ENCODE measurements around the gene C19orf73. TPM values are rescaled to one million over a fixed set of nuclear protein-coding genes. Genes with fewer than 3 reads are reported as not detected.

C19orf73 gene
- total RNA-seq, 1 experiment from 2014 or later = 2.2 TPM

DNA sequence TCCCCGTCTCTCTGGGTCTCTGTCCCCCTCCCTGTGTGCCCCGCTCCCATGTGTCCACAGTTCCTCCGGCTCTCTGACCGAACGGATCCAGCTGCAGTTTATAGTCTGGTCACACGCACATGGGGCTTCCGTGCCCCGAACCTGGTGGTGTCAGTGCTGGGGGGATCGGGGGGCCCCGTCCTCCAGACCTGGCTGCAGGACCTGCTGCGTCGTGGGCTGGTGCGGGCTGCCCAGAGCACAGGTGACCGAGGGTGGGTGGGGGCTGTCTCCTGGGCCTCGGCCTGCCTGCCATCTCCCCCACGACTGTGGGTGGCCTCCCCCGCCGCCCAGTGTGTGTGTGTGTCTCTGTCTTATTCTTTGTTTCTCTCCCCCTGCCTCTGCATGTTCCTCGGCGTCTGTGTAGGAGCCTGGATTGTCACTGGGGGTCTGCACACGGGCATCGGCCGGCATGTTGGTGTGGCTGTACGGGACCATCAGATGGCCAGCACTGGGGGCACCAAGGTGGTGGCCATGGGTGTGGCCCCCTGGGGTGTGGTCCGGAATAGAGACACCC lies 49.0 kb upstream of the C19orf73 start:
- intact Hi-C loops (cut with micrococcal nuclease) = no loop called here
- H4K20me1 ChIP-seq (ENCODE audit: insufficient read depth) = no peaks in the 10 kb centered on the region
- H3K36me3 ChIP-seq (ENCODE audit: control insufficient read depth in 1 of 2, insufficient read depth in 2 of 2, low read length in 2 of 2) = peaks cover 4 to 9% of the 10 kb centered on the region in 2 experiments; a peak in 3 of 4 replicates
- ATAC-seq (no peak), DNase-seq (ENCODE audit: low read depth, low spot score) (no peak)
- H3K9me2 ChIP-seq (ENCODE audit: insufficient read depth) = no peaks in the 10 kb centered on the region
- no peak overlapping the region for H3K4me2 ChIP-seq (ENCODE audit: low read length)
- H3K79me2 ChIP-seq (ENCODE audit: insufficient read depth, low read length) = no peaks in the 10 kb centered on the region
- no peaks in the 10 kb centered on the region for H3K9me3 ChIP-seq (ENCODE audit: control insufficient read depth in 1 of 2, insufficient read depth in 1 of 2, low read depth in 1 of 2, low read length in 2 of 2)
- no peak overlapping the region for H3K4me3 ChIP-seq (replicated peaks in 1 of 2; ENCODE audit: low read depth in 1 of 2, low read length in 2 of 2)
- ChIA-PET CTCF (no interaction called here), POLR2A (no interaction called here), RAD21 (ENCODE audit: low non-redundant PET in 1 of 2, low total read pairs in 2 of 2, uncharacterized antibody in 2 of 2, unreplicated experiment in 2 of 2) (no interaction called here)
- no peak for TF ChIP-seq ZNF274 (IDR thresholded peaks at IDR 0.05; ENCODE audit: low read depth, low read length)
- BruUV-seq (replicated peaks) = TSS peak; percentile 23
- H2AFZ ChIP-seq (ENCODE audit: low read depth, low read length, poor library complexity, severe bottlenecking) = no peak overlapping the region
- no peaks in the 10 kb centered on the region for H3K27me3 ChIP-seq (ENCODE audit: insufficient read depth, low read length)
- H3K4me1 ChIP-seq (ENCODE audit: control insufficient read depth in 1 of 2, insufficient read depth in 2 of 2, low read length in 2 of 2) = no peaks in the 10 kb centered on the region; a peak in 1 of 4 replicates
- no peak overlapping the region for H3K27ac ChIP-seq (ENCODE audit: low read depth, low read length)
- no peak overlapping the region for H3K9ac ChIP-seq (ENCODE audit: low read length)

GRCh38 chr19:49165865-49166301 lies 46.9 kb upstream of the C19orf73 start:
- no peak overlapping the region for H2AFZ ChIP-seq (ENCODE audit: low read depth, low read length, poor library complexity, severe bottlenecking)
- H4K20me1 ChIP-seq (ENCODE audit: insufficient read depth) = no peaks in the 10 kb centered on the region
- POLR2A ChIA-PET = no interaction called here
- CTCF ChIA-PET = no interaction called here
- no peak overlapping the region for H3K9ac ChIP-seq (ENCODE audit: low read length)
- H3K4me1 ChIP-seq (ENCODE audit: control insufficient read depth in 1 of 2, insufficient read depth in 2 of 2, low read length in 2 of 2) = no peaks in the 10 kb centered on the region; a peak in 1 of 4 replicates
- RAD21 ChIA-PET (ENCODE audit: low non-redundant PET in 1 of 2, low total read pairs in 2 of 2, uncharacterized antibody in 2 of 2, unreplicated experiment in 2 of 2) = no interaction called here
- no TSS peak for BruUV-seq (replicated peaks)
- no peaks in the 10 kb centered on the region for H3K27me3 ChIP-seq (ENCODE audit: insufficient read depth, low read length)
- H3K4me3 ChIP-seq (replicated peaks in 1 of 2; ENCODE audit: low read depth in 1 of 2, low read length in 2 of 2) = no peak overlapping the region
- H3K36me3 ChIP-seq (ENCODE audit: control insufficient read depth in 1 of 2, insufficient read depth in 2 of 2, low read length in 2 of 2) = peaks cover 0 to 4% of the 10 kb centered on the region in 2 experiments; a peak in 2 of 4 replicates
- intact Hi-C loops (cut with micrococcal nuclease) = no loop called here
- H3K79me2 ChIP-seq (ENCODE audit: insufficient read depth, low read length) = no peaks in the 10 kb centered on the region
- H3K9me3 ChIP-seq (ENCODE audit: control insufficient read depth in 1 of 2, insufficient read depth in 1 of 2, low read depth in 1 of 2, low read length in 2 of 2) = no peaks in the 10 kb centered on the region
- H3K4me2 ChIP-seq (ENCODE audit: low read length) = no peak overlapping the region
- DNase-seq (ENCODE audit: low read depth, low spot score) = no peak
- H3K27ac ChIP-seq (ENCODE audit: low read depth, low read length) = no peak overlapping the region
- 0 out of 2 replicates have a peak, but pooled peaks have one; percentile 34 for ATAC-seq
- H3K9me2 ChIP-seq (ENCODE audit: insufficient read depth) = no peaks in the 10 kb centered on the region
- no peak for TF ChIP-seq EZH2 (IDR thresholded peaks at IDR 0.05)
- no peak for TF ChIP-seq ZFX (IDR thresholded peaks at IDR 0.05)
- no peak for TF ChIP-seq RAD21 (IDR thresholded peaks at IDR 0.05; ENCODE audit: low read depth)
- TF ChIP-seq, protein P1, sequence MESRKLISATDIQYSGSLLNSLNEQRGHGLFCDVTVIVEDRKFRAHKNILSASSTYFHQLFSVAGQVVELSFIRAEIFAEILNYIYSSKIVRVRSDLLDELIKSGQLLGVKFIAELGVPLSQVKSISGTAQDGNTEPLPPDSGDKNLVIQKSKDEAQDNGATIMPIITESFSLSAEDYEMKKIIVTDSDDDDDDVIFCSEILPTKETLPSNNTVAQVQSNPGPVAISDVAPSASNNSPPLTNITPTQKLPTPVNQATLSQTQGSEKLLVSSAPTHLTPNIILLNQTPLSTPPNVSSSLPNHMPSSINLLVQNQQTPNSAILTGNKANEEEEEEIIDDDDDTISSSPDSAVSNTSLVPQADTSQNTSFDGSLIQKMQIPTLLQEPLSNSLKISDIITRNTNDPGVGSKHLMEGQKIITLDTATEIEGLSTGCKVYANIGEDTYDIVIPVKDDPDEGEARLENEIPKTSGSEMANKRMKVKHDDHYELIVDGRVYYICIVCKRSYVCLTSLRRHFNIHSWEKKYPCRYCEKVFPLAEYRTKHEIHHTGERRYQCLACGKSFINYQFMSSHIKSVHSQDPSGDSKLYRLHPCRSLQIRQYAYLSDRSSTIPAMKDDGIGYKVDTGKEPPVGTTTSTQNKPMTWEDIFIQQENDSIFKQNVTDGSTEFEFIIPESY (IDR thresholded peaks at IDR 0.05; ENCODE audit: extremely low read depth, insufficient replicate concordance, low read length) = no peak
- TF ChIP-seq JUND (IDR thresholded peaks at IDR 0.05) = no peak
- TF ChIP-seq SIN3A (IDR thresholded peaks at IDR 0.05; ENCODE audit: low read depth) = no peak
- TF ChIP-seq SP1 (IDR thresholded peaks at IDR 0.05; ENCODE audit: low read depth) = no peak
- TF ChIP-seq, protein P2, sequence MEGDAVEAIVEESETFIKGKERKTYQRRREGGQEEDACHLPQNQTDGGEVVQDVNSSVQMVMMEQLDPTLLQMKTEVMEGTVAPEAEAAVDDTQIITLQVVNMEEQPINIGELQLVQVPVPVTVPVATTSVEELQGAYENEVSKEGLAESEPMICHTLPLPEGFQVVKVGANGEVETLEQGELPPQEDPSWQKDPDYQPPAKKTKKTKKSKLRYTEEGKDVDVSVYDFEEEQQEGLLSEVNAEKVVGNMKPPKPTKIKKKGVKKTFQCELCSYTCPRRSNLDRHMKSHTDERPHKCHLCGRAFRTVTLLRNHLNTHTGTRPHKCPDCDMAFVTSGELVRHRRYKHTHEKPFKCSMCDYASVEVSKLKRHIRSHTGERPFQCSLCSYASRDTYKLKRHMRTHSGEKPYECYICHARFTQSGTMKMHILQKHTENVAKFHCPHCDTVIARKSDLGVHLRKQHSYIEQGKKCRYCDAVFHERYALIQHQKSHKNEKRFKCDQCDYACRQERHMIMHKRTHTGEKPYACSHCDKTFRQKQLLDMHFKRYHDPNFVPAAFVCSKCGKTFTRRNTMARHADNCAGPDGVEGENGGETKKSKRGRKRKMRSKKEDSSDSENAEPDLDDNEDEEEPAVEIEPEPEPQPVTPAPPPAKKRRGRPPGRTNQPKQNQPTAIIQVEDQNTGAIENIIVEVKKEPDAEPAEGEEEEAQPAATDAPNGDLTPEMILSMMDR (IDR thresholded peaks at IDR 0.05 in 2 of 3, conservative IDR thresholded peaks at IDR 0.05 in 1 of 3; ENCODE audit: borderline replicate concordance in 1 of 3, insufficient read depth in 1 of 3, low read depth in 2 of 3, low read length in 2 of 3) = no peak
- no peak for TF ChIP-seq TCF7L2 (IDR thresholded peaks at IDR 0.05; ENCODE audit: borderline replicate concordance, extremely low read depth, insufficient read depth, insufficient read length)
- TF ChIP-seq REST (IDR thresholded peaks at IDR 0.05; ENCODE audit: low read depth) = no peak
- no peak for TF ChIP-seq EZH2phosphoT487 (IDR thresholded peaks at IDR 0.05; ENCODE audit: borderline replicate concordance)
- no peak for TF ChIP-seq ELF1 (IDR thresholded peaks at IDR 0.05; ENCODE audit: borderline replicate concordance, low read depth)
